HG03442 (cell line): ENCODE data around the gene CDCA3.

ENCODE experiments used
- ATAC-seq: cut with Tn5 transposase; IDR thresholded peaks from one replicate; pipeline ENCODE4 v1.9.1; 2021; ENCODE audit warnings: mild to moderate bottlenecking, moderate library complexity; ENCODE audit not compliant: unreplicated experiment

Gene CDCA3

GRCh38 chr12:6855322-6855721, 4.2 kb upstream of the CDCA3 start:
- no peak for ATAC-seq

GRCh38 chr12:6854036-6854435, 3.0 kb upstream of the CDCA3 start:
- no peak for ATAC-seq

DNA sequence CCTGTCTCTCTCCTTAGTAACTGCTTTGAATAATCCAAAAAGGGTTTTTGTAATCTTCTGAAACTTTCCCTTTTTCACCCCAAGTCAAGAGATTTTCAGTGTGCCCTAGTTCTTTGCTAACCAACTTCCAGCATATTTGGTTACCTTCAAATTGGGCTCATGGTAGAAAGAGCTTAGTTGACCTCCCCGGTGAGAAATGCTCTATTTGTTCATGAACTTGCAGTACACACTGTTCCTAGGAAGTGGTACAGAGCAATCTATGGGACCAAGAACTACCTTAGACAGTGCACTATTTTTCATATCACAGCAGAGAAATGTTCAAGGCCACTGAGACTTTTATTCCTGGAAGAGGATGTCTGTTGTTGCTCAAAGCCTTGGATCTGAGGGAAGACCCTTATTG, 2.5 kb upstream of the CDCA3 start:
- no peak for ATAC-seq

DNA sequence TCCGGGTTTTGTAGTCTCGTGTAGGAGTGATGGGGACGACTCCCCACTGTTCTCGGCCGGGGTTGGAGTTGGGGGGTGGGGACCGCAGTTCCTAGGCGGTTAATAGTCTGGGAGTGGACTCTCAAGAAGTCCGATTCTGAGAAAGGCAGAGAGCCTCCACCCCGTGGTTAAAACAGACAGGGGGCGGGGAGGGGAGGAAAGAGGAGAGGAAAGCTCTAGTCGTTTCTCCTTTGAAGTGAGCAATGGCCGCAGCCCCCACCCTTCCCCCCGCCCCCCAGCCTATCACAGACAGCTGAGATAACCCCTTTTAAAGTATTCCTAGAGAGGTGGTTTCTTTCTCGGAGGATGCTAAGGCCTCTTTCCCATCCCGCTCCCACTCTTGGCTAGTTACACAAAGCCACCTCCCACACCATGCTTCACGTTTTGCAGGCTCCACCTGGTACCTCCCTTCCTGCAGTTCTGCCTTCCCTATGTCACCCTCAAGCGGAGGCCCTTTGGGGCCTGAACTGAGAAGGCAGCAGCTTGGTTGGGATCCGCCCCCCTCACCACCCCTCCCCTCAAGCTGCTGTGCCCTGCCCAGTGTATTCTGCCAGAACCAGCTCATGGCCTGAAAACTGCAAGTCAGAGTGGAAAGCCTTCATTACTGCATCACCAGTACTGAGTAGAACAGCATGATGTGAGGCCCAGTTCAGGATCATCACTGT, 1.7 kb upstream of the CDCA3 start:
- ATAC-seq, result no peak

- peak; percentile 80 for ATAC-seq
Measured at GRCh38 chr12:6851921-6852650, 1.0 kb upstream of the CDCA3 start, which contains the start of gene USP5. Gene USP5, plus strand, starts transcription at chr12:6852150. Its CDS starts 30 bp downstream, at chr12:6852180.

GRCh38 chr12:6850796-6851152, 312 bp downstream of the CDCA3 start:
- ATAC-seq, result no peak

GRCh38 chr12:6849976-6850560, 1.0 kb downstream of the CDCA3 start:
- no peak for ATAC-seq

DNA sequence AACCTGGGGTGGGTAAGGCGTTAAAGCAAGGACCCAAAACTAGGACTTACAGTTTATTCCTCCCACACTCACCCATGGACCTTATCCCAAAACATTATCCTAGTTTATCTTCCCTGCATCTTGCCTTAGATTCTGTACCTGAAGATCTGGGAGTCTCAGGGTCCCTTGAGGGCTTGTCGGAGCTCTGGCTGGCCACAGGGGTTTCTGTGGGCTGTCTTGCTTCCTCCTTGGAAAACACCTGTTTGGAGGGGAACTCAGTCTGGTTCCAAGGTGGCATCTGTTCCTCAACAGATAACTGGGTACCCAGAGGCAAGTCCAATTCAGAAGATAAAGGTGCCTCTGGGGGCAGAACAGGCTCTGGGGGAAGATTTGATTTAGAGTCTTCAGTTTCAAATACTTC, 1.7 kb downstream of the CDCA3 start:
- no peak for ATAC-seq

- ATAC-seq, result no peak
Measured at GRCh38 chr12:6847676-6848075, 3.4 kb downstream of the CDCA3 start.

GRCh38 chr12:6846316-6846869, 4.7 kb downstream of the CDCA3 start:
- no peak for ATAC-seq

GRCh38 chr12:6845395-6845794, 5.7 kb downstream of the CDCA3 start:
- ATAC-seq, result no peak

DNA sequence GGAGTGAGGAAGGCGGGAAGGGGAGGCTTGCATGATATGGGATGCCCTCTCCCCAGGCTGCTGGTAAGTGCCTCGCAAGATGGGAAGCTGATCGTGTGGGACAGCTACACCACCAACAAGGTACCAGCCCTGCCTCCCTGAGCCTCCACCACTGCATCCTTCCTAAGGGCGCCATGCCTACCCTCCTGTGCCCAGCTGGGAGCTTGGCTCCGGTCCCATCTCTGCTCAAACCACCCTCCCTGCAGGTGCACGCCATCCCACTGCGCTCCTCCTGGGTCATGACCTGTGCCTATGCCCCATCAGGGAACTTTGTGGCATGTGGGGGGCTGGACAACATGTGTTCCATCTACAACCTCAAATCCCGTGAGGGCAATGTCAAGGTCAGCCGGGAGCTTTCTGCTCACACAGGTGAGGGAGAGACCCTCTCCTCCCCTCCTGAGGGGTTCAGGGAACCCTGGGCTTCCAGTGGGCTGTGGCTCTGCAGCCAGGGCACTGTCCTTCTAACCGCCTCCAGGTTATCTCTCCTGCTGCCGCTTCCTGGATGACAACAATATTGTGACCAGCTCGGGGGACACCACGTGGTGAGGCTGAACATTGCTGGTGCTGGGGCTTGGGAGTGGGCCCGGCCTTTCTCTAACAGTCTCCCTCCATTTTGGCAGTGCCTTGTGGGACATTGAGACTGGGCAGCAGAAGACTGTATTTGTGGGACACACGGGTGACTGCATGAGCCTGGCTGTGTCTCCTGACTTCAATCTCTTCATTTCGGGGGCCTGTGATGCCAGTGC, 7.8 kb downstream of the CDCA3 start:
- ATAC-seq, result no peak

GRCh38 chr12:6842075-6842474, 9.0 kb downstream of the CDCA3 start:
- ATAC-seq, result no peak

DNA sequence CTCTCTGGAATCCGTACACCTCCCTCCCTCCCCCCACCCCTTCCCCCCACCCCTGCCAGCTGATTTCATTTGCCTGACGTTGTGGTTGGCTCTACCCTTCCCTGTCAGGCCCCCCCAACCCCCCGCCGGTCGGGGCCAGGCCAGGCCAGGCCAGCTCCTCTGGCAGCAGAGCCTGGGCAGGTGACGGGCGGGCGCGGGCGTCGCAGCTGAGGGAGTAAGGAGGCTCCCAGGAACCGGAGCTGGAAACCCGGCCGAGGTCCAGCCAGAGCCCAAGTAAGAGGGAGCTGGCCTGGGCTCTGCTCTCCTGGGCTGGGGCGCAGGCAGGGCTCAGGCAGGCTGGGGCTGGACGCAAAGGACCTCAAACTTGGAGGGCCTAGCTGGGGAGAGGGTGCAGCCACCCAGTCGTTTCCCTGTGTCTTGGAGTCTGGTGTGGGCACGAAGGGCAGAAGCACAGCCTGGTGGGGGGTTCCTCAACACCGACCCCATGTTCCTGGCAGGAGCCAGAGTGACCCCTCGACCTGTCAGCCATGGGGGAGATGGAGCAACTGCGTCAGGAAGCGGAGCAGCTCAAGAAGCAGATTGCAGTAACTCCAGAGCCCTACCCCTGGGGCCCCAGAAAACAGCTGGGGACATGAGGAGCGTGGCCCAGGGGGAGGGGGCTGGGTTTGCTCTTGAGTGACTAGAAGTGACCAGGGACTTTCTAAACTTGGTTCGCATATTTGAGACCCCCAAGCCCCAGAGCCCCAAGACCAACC, 10.1 kb downstream of the CDCA3 start, which contains the start of gene GNB3:
GNB3 (plus strand) TSS at position 165 of the 755 bp plus-strand sequence; CDS start at position 528, 363 bp downstream.
- ATAC-seq, result no peak

DNA sequence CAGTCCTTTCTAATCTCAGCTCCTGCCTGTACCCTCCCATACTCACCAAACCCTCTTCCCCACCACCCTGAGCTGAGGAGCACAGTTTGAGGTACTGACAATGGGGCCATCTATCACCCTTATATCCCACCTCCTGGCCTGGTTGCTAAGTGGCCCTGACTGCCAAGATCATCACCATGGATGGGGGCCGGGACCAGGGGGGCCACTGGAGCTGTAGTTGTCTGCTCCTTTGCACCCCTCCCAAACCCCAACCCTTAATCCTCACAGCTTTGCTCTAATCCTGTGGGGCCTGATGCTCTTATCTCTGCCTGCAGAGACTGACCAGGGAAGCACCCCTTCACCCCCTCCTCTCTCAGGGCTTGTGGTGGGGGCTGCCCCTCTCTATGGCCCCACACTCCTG, 10.8 kb downstream of the CDCA3 start:
- ATAC-seq, result no peak

DNA sequence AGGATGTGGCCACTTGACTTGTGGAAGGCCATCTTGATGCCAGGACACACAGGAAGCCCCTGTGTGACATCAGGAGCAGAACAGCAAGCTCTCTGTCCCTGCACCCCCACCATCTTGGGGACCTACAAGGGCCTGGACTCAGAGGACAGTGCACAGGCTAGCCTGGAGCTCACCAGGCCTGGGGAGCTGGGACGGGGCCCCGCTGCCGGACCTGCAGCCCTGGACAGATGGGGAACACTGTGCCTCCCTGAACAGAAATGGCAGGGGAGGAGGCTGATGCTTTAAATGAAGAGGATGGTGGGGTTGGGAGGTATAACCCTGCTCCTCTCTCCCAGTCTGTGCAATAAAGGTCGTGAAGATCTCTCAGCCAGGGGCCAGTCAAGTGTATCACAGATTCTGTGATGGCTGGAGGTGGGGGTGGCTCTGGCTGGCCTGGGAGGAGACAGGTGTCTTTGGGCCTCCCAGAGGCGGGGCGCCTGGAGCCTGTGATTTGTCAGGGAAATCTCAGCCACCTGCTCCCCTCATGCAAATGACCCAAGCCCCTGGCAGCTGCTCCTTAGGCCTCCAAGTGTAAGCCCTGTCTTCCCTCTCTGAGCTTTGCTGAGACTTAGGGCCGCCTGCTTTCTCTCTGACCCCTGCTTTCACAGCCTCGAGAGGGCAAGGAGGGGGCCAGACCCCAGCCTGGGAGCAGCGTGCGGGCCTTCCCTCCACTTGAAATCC, 11.4 kb downstream of the CDCA3 start:
- no peak for ATAC-seq

DNA sequence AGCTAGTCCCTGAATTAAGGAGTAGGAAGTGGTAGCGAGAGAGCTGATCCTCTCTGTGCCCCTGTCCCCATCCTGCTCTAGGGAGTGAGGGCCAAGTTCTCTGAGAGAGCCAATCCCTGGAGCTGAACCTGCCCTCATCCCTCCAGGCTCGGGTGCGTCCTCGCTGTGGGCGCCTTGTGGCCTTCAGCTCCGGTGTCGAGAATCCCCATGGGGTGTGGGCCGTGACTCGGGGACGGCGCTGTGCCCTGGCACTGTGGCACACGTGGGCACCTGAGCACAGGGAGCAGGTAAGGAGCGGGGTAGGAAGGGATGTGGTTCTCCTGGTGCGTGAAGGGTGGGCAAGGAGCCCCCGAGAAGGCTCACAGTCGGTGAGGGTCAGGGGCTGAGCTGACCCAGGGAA, 12.2 kb downstream of the CDCA3 start:
- ATAC-seq, result no peak

DNA sequence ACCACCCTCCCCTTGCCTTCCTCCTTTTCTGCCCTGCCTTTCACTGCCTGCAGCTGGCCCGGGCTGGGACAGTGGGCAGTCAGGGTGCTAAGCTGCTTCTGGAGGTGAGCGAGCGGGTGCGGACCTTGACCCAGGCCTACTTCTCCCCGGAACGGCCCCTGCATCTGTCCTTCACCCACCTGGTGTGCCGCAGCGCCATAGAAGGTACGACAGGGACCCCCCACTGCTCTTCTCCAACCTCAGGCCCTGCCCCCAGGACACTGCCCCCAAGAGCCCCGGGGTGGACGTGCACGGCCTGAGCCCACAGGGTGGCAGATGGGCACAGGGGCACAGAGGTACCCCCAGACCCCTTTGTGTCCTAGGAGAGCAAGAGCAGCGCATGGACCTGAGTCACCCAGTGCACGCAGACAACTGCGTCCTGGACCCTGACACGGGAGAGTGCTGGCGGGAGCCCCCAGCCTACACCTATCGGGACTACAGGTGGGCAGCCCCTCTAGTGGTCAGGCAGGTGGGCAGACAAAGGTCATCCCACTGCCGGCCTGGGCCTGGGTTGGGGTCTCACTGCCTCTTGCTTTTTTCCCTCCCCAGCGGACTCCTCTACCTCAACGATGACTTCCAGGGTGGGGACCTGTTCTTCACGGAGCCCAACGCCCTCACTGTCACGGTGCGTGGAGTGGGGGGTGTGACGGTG, 13.6 kb downstream of the CDCA3 start:
- no peak for ATAC-seq

DNA sequence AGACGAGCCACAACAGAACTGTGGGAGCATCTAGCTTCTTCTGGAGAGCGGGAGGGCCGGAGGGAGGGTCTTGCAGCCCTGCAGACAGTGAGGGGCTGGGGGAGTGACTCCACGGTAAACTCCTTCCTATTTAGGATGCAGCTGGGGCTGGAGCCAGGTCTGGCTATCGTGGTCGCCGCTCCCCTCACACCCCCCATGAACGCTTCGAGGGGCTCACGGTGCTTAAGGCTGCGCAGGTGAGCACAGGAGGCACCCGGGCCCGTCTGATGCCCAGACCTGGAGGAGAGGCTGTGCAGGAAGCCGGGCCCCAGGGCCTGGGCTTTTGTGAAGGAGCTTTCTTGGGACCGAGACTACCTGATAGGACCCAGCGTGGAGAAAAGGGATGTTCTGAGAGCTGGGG, 14.2 kb downstream of the CDCA3 start:
- ATAC-seq, result no peak
